Fibroblast of skin of abdomen (primary cell): Measurements from ENCODE around the gene NOB1.
"Not testable (repeated sequence)": the region's sequence is repeated elsewhere in the genome, so short reads cannot be mapped to it uniquely, and the experiment has no call there.

ENCODE experiments used
- DNase-seq: peaks from one replicate; pipeline ENCODE4 v3.0.0-alpha.2; 2013

The NOB1 gene

DNA sequence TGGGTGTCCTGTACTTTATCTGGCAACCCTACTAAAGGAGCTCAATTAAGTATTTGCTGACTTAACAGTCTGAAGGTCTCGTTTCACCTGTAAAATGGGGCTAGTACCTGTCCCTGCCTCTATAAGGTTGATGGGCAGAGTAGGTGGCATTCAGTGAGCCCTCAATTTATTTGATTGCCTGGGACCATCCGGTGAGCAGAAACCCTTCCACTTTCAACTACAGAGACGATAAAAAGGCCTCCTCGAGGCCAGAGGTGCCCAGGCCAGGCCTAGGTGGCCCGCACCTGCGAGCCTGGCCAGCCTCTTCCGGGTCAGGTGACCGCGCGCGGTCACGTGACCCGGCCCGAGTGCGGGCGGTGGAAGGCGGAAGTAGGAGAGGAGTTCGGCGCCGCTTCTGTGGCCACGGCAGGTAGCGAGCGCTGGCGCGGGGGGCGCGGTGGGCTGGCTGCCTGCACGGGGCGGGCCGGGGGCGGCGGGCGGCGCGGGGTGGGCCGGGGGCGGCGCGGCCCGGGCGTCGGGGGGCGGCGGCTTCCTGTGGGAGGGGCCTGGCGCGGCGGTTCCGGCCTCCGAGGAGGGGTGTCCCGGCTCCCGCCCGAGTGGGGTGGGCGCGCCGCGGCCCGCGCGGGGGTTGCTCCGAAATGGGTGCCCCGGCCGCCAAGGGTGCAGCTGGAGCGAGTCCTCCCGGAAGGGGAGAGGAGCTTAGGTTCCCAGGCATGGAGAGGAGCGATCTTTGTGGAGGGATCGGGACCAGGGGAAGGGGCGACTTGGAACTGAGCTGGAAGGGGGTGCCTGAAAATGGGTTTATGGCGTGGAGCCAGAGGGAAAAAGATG, 7.5 kb upstream of the NOB1 start, which contains the start of gene WWP2:
Gene WWP2, plus strand, starts transcription at position 350 of the 831 bp plus-strand sequence. CDS start 24,679 bp downstream, outside the sequence.
- DNase-seq = peak; percentile 69

DNA sequence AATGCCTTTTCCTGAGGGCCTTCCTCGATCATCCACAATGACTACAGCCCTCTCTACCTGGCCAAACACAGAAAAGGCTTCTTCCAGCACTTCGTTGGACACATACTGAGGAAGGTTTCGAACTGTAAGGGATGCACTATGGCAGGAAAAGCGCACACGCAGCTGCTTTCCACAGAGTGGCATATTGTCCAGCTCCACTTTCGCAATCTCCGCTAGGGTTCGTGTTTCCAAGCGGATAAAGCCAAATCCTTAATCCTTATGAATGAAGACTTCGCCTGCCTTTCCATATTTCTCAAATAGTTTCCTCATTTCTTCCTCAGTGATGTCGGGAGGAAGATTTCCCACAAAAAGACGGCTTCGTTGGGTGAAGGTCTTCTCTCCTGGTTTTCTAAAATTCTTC, 2.6 kb upstream of the NOB1 start:
- DNase-seq = not testable (repeated sequence)

DNA sequence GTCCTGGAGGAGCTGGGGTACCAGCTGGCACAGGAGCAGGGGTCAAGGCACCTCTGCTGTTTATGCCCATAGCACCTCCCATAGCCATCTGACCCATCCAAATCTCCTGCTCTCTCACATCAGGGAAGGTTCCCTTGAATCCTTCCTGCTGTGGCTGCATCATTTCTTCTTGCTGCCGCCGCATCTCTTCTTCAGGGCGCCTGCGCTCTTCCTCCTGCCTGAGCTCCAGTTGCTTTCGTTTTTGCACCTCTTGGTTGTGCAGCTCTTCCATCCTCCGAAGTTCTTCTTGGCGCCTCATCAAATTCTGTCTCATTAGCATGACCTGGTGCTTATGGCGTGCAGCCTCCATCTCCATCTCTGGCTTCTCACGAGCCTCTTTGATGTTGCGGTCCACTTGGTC, 2.0 kb upstream of the NOB1 start:
- no peak for DNase-seq

DNA sequence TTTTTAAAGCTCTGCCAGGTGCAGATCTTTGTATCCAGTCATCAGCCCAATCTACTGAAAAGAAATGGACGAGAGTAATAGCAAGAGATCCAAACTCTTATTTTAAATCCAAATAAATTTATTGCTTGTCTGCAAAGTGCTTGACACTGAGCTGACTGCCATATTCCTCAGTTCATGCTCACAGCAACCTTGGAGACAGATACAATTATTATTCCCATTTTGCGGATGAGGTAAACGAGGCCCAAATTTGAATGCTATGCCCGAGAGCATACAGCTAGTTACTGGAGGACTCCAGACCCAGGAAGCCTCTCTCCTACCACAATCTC, 620 bp downstream of the NOB1 start:
- no peak for DNase-seq

DNA sequence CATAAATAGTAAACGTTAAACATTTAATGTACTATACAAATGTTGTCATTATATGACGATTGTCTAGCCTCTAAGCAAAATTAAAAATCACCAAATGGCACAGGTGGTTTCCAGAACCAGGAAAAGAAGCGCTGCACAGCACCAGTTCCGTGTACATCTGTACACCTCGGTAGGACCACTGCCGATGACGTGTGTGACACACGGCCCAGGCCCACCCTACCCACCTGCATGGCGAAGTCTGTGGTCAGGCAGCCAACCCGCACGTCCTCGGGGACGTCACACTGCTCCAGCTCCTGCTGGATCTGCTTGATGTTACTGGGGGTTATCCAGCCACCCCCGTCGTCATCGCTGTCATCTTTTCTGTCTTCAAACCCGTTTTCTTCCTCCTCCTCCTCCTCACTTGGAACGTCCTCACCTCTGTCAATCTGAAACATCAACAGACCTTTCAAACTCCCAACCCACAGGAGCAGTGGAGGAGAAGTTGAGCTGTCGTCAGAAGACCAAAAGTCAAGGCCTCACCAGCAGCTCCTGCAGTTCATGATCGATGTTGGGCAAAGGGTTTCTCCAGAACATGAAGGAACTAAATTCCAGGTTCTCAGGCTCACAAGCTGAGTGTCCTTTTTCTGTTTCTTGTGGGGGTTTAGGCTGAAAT, 5.9 kb downstream of the NOB1 start:
- DNase-seq = no peak

DNA sequence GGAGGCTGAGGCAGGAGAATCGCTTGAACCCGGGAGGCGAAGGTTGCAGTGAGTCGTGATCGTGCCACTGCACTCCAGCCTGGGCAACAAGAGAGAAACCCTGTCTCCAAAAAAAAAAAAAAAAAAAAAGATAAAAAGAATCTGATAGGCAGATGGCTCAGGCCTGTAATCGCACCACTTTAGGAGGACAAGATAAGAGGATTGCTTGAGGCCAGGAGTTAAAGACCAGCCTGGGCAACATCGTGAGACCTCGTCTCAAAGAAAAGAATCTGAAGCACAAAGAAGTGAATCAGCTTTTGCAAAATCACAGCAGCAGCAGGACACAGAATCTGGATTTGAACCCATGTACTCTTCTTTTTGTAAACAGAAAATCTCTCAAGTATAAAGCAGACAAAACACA, 7.6 kb downstream of the NOB1 start:
- no peak for DNase-seq

DNA sequence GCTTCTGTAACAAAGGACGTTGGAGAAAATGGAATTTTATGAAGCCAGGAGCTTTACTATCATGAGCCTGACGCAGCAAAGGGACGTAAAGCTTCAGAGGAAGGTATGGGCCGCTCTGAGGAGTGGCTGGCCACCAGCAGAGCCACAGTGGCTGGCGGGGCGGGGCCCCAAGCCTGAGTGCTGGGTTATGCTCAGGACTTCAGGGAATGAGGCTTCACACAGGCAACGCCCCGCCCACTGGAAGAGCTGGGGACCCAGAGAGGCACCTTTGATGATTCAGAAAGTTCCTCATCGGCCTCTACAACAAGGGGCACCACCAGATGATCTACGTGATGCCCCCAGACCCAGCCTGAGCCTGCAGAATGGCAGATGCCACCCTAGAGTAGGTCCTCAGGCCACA, 8.8 kb downstream of the NOB1 start:
- DNase-seq = no peak

DNA sequence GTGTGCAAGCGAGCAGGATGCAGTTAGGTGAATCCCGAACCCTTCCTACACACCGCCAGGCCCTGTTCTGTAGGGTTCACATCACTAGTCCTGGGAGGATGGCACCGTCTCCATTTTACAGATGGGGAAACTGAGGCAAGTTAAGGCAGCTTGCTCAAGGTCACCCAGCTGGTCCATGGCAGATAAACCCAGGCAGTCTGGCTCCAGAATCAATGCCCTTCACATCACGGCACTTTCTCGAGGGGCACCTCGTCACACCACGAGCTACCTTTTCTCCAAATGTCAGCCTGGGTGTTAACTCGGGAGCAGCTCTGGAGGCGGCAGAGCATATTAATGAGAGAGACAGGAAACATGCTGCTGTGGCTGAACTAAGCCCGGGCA, 9.5 kb downstream of the NOB1 start:
- no peak for DNase-seq

DNA sequence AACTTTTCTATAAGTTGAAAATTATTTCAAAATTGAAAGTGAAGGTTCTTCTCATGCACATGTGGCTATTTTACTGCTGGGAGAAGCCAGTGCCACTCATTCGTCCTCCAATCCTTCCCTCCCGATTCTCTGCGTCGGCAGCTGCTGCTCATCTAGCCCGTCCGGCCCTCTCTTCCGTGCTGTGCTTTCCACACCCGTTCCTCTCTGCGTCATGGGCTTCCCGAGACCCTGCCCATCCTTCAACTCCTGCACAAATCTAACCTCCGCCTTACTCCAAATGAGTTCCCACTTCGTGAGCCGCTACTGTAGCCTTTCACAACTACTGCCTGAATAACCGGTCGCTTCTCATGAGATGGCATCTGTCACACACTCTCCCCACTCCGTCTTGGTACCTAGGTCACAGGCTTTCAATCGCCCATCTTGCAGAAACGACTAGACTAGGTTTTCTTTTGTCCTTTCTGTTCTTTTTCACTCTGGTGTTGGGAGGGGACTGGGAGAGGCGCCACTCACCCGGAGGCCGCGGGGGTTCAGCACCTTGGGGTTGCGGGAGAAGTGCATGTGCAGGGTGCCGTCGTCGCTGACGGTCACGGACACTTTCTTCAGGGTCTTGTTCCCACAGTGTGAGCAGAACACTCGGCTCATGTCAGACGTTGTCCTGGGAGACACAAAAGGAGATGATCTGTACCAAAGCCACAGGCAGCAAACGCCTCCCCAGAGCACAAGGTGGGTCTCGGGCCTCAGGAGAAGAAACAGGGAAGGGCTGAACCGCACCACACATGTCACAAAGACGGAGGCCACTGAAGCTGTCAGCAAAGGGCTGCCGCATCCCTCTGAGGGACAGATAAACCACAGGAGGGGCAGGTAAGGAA, 10.1 kb downstream of the NOB1 start:
- DNase-seq = no peak

DNA sequence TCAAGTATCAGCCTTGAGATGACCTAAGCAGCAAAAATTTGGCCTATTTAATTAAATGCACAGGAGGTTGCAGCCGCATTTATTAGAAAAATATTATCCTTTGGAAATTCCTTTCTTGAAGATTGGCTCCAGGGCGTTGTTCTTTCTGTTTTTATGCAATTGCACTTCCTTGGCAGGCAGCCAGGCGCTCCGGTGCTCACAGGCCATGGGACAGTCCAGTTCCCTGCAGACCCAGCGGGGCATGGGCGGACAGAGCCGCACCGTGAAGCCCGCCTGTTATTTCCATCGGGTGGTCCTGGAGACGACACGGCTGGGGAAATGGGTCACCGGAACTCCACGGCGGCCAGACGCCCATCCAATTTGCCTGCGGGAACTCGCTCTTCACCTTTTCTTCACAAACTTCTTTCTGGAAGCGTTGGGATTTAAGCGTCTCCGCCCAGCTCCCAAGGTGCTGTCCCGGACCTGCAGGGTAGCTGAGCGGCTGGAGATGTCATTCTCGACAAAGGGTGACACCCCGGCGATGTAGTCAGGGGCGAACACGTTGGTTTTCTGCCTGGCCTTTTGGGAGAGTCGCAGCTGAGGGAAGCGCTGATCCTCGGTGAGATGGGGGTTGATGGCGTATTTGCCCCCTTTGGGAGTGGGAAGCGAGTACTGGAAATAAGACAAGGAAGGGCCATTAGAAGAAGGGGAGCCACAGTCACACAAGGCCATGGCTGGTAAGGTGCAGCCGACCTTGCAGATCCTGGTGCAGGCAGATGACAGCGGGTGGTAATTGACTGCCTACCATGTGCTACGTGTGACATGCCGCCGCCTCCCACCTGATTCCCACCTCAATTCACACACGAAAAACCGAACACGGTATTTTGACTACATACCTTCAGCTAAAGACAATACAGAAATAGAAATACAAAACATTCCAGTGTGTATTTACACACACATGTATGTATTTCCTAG, 12.5 kb downstream of the NOB1 start:
- no peak for DNase-seq

DNA sequence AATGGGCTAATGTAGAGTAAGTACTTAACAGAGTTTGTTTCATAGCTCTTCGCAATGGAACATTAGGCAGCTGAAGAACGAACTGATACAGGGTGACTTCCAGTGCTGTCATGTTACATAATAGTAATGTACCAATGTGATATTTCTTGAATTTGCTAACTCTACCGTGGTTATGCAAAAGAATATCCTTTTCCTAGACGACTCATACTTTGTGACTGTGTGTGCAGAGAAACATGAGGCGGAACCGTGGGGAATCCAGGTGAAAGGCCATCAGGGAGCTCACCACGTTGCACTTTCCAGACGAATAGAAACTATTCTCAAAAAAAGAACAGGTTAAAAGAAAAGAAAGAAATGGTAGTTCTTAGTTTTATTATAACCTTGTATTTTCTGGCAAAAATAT, 13.2 kb downstream of the NOB1 start:
- no peak for DNase-seq

DNA sequence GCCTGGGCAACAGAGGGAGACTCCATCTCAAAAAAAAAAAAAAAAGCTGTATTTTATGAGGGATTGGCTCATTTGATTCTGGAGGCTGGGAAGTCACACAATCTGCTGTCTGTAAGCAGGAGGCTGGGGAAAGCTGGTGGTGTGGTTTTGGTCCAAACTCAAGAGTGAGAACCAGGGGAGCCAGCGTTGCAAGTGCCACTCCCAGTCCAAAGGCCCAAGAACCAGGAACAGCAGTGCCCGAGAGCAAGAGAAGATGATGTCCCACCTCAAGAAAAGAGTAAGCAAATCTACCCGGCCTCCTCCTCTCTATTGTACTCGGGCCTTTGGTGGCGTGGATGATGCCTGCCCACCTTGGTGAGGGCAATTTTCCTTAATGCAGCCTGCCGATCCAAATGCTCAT, 22.6 kb downstream of the NOB1 start:
- no peak for DNase-seq

DNA sequence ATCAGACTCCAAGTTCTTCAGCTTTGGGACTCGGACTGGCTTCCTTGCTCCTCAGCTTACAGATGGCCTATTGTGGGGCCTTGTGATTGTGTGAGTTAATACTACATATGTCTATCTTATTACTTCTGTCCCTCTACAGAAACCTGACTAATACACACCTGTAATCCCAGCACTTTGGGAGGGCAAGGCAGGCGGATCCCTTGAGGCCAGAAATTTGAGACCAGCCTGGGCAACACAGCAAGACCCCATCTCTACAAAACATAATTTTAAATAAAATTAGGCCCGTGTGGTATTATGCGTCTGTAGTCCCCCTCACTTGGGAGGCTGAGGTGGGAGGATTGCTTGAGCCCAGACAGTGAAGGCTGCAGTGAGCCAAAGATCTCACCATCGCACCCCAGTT, 23.4 kb downstream of the NOB1 start:
- not testable (repeated sequence) for DNase-seq

DNA sequence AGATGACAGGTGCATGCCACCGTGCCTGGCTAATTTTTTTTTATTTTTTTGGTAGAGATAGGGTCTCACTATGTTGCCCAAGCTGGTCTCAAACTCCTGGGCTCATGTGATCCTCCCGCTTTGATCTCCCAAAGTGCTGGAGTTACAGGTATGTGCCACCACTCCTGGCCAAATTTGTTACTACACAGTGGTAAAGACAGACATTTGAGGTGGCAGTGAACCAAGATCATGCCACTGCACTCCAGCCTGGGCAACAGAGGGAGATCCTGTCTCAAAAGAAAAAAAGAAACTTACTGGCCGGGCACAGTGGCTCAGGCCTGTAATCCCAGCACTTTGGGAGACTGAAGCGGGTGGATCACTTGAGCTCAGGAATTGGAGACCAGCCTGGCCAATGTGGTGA, 25.7 kb downstream of the NOB1 start:
- not testable (repeated sequence) for DNase-seq

DNA sequence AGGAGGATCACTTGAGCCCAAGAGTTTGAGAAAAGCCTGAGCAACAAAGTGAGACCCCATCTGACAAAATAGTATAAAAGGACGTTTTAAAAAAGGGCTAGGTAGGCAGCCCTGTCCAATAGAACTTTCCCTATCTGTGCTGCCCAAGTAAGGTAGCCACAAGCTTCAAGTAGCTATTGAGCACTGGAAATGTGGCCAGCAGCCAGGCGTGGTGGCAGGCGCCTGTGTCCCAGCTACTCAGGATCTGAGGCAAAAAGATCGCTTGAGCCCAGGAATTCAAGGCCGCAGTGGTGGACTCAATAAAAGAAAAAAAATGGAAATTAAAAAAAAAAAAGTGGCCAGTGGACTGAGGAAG, 26.8 kb downstream of the NOB1 start:
- no peak for DNase-seq

DNA sequence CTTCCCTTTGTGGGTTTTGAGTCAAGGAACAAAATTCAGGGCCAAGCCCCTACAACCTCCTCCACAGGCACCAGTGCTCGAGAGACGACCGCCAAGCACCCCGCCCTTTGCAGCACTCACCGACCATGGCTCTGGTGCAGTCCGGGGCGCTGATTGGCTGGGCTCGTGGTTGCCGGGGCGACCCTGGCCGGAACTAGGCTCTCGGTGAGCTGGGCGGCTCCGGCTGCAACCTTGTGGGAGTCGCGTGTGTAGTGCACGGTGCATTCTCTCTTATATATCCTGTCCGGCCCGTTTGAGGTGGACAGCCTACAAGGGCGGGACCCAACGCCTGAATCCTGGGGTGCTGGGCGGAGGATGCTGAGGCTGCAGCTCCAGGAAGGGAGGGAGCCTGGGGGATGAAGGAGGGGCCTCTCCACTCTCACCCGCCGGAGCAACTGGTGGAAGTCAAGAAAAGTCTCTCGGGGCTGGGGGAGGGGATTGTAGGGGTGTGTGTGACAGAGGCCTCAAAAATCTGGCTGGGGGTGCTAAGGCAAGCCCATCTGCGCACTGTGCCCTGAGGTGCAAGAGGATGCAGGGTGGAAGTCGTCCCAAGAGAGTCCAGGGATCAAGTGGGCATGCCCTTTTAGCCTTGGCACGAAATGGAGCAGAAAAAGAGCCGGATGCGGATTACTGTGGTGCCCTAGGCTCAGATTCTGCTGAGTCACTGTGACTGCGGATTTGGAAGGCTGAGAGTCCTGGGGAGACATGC, 28.2 kb downstream of the NOB1 start, which contains the start of gene NQO1:
Gene NQO1, minus strand, starts transcription at position 248 of the 748 bp plus-strand sequence. Its CDS starts 121 bp downstream, at position 127.
- peak; percentile 97 for DNase-seq

DNA sequence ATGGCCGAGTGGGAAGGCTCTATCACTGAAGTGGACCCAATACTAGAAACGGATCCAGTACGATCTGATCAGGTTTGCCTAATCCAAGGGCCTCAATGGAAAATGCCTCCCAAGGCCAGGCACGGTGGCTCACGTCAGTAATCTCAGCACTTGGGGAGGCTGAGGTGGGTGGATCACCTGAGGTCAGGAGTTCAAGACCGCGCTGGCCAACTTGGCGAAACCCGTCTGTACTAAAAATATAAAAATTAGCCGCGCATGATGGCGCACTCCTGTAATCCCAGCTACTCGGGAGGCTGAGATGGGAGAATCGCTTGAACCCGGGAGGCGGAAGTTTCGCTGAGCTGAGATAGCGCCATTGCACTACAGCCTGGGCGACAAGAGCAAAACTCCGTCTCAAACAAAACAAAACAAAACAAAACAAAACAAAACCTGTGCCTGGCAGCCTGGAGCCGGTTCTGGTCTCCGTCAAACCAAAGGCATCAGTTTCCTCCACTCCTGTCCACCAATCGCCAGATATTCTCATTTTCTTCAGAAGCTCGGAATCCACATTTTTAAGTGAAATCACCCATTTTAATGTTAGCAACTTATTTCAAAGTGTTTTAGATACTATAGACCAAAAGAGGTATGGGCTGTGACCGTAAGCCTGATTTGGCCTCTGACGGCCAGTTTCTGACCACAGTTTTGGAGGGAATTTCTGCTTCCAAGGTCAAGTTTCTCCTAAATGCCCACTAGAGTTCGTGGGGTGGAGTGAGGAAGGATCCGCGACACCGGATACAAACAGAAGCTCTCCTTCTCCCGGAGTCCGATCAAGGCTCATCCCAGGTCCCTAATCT, 29.0 kb downstream of the NOB1 start:
- no peak for DNase-seq

DNA sequence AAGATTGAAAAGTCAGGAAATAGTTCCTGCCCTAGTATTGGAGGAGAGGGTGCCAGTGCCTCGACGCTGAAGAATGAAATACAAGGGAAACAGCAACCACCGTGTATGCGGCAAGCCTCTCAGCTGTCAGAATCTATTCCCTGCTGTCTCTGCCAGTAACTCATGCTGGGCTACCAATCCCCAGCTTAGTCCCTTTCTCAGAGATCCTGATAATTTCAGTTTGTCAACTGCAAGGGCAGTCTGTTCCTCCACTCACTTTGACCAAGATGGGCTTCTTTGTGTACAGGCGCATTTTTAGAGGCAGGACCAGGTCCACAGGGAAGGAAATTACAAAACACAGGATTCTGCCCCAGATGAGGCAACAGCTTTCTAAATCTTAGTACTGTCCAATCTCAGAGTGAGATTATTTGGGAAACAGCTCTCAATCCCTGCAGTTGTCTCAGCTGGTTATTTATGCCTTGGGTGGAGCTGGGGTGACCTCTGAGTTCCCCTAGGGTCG, 29.7 kb downstream of the NOB1 start:
- peak; percentile 10 for DNase-seq

DNA sequence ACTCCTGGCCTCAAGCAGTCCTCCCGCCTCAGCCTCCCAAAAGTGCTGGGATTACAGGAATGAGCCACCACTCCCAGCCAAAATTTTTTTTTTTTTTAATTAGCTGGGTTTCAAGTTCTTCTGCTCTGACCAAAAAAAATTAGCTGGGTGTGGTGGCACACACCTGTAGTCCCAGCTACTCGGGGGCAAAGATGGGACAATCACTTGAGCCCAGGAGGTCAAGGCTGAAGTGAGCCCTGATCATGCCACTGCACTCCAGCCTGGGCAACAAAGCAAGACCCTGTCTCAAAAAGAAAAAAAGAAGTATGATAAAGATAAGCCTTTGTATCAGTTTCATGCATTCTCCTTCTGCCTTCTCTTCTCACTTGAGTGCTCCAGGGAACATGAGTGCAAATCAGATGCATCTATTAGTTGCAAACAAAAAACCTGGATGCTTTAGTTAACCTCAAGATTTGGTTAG, 30.3 kb downstream of the NOB1 start:
- no peak for DNase-seq

DNA sequence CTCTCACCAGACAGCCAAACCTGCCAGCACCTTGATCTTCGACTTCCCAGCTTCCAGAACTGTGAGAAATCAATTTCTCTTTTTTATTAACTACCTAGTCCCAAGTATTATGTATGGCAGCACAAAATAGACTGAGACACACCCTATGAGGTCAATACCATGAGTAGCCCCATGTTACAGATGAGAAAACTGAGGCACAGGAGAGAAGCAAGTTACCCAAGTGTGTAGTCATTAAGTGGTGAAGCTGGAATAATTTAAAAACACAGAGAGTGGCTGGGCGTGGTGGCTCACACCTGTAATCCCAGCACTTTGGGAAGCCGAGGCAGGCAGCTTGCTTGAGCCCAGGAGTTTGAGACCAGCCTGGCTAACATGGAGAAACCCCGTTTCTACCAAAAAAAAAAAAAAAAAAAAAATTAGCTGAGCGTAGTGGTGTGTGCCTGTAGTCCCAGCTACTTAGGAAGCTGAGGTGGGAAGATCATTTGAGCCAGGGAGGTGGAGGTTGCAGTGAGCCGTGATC, 33.2 kb downstream of the NOB1 start:
- DNase-seq = no peak
